Neural cell (in vitro differentiated cells): ENCODE measurements around the gene MYCT1.

Source experiments
- CTCF ChIP-seq: fragments of 450-650 bp; IDR thresholded peaks from 2 replicates; pipeline ENCODE4 v1.5.1; 2014; ENCODE audit warnings: antibody characterized with exemption, mild to moderate bottlenecking, moderate library complexity; ENCODE audit not compliant: poor library complexity, severe bottlenecking
- EZH2 ChIP-seq: fragments of 200-600, 300-800 bp; shearing (Covaris generic), sonication (generic); IDR thresholded peaks from 2 replicates; pipeline ENCODE4 v1.6.1; 2014; ENCODE audit warnings: antibody characterized with exemption, low read length, borderline replicate concordance, mild to moderate bottlenecking; ENCODE audit not compliant: insufficient read depth, poor library complexity, severe bottlenecking
- MXI1 ChIP-seq: fragments of 450-650 bp; conservative IDR thresholded peaks from 2 replicates; pipeline ENCODE4 v1.6.1; 2014; ENCODE audit warnings: antibody characterized with exemption, mild to moderate bottlenecking; ENCODE audit not compliant: poor library complexity, severe bottlenecking
- RAD21 ChIP-seq: fragments of 450-650 bp; conservative IDR thresholded peaks from 2 replicates; pipeline ENCODE4 v1.6.1; 2014; ENCODE audit warnings: antibody characterized with exemption, mild to moderate bottlenecking, moderate library complexity
- REST ChIP-seq: IDR thresholded peaks from 2 replicates; pipeline ENCODE4 v1.6.1; 2012; ENCODE audit warnings: borderline replicate concordance

GRCh38 chr6:152721956-152722355 is 24.3 kb downstream of the MYCT1 start:
- TF ChIP-seq CTCF: no peak
- no peak for TF ChIP-seq REST
- TF ChIP-seq EZH2: no peak
- no peak for TF ChIP-seq MXI1
- no peak for TF ChIP-seq RAD21
